Vagina (tissue), 2 donors: ENCODE data around the gene AREL1. TPM values are rescaled to one million over a fixed set of nuclear protein-coding genes. Genes with fewer than 3 reads are reported as not detected.

Experiments
- DNase-seq, 2 donors: peaks; one replicate each; pipeline ENCODE4 v3.0.0-alpha.2; 2017; ENCODE audit errors: extremely low spot score in 2 of 2
- H3K27ac ChIP-seq: fragments of 200-600 bp; sonication (generic); one replicate; pipeline ENCODE4 v1.5.1; 2019
- H3K27me3 ChIP-seq: fragments of 200-600 bp; sonication (generic); one replicate; pipeline ENCODE4 v1.5.1; 2019
- H3K36me3 ChIP-seq, 2 donors: fragments of 200-600 bp; sonication (generic); one replicate each; pipeline ENCODE4 v1.5.1; 2017 to 2019
- H3K4me1 ChIP-seq: fragments of 200-600 bp; sonication (generic); one replicate; pipeline ENCODE4 v1.5.1; 2019
- H3K4me3 ChIP-seq, 2 donors: fragments of 200-600 bp; sonication (generic); 1 replicate in 1 of 2; 2 replicates in 1 of 2; pipeline ENCODE4 v1.5.1; 2016 to 2019
- H3K9me3 ChIP-seq: fragments of 200-600 bp; sonication (generic); one replicate; pipeline ENCODE4 v1.5.1; 2019
- CTCF ChIP-seq, 3 experiments: fragments of 450-650 bp in 2 of 3; fragments of 200-600 bp in 1 of 3; sonication (generic) in 1 of 3; IDR thresholded peaks; one replicate each; pipeline ENCODE4 v1.5.1; 2017 to 2019; ENCODE audit warnings: antibody characterized with exemption in 3 of 3, mild to moderate bottlenecking in 2 of 3, moderate library complexity in 2 of 3
- POLR2A ChIP-seq, 2 donors: fragments of 450-650 bp; IDR thresholded peaks; one replicate each; pipeline ENCODE4 v1.6.1; 2017; ENCODE audit warnings: antibody characterized with exemption in 2 of 2, mild to moderate bottlenecking in 2 of 2, moderate library complexity in 2 of 2
- POLR2AphosphoS5 ChIP-seq, 2 donors: sonication (generic); formaldehyde crosslinking; IDR thresholded peaks; one replicate each; pipeline ENCODE4 v1.9.0; 2017; ENCODE audit warnings: antibody characterized with exemption in 2 of 2, mild to moderate bottlenecking in 2 of 2, low read depth in 1 of 2; ENCODE audit not compliant: insufficient read depth in 1 of 2
- intact Hi-C: fragments of 100-400 bp; cut with DNase I; formaldehyde crosslinking; loops from one replicate; pipeline ENCODE4 v1.15.1; 2023
- total RNA-seq: library from RNA; depleted of rRNA; stranded (reverse); fragments of >200 nt; gene quantifications from one replicate; pipeline ENCODE4 v1.2.3, GENCODE V29; 2016

AREL1 gene
- total RNA-seq, 1 donor from 2014 or later: 32.7 TPM

GRCh38 chr14:74619672-74620131, 93.2 kb downstream of the AREL1 start:
- Histone ChIP-seq H3K27ac (peak overlapping the region; percentile 66), H3K4me3 (no peak overlapping the region), H3K4me1 (peaks cover 69% of the 10 kb centered on the region), H3K27me3 (no peaks in the 10 kb centered on the region), H3K9me3 (no peaks in the 10 kb centered on the region), H3K36me3 (no peaks in the 10 kb centered on the region)
- intact Hi-C loops: no loop called here
- no peak for TF ChIP-seq CTCF (IDR thresholded peaks at IDR 0.05)
- TF ChIP-seq POLR2AphosphoS5 (IDR thresholded peaks at IDR 0.05; ENCODE audit: insufficient read depth in 1 of 2, low read depth in 1 of 2): peak; percentile 71 to 83
- DNase-seq: peak in 1 of 2 donors; percentile 98

GRCh38 chr14:74618078-74618952, 94.6 kb downstream of the AREL1 start:
- Histone ChIP-seq H3K36me3 (no peaks in the 10 kb centered on the region), H3K9me3 (no peaks in the 10 kb centered on the region), H3K27ac (peak overlapping the region; percentile 66), H3K4me1 (peaks cover 79% of the 10 kb centered on the region), H3K4me3 (no peak overlapping the region), H3K27me3 (no peaks in the 10 kb centered on the region)
- TF ChIP-seq CTCF (IDR thresholded peaks at IDR 0.05) (no peak), POLR2AphosphoS5 (IDR thresholded peaks at IDR 0.05; ENCODE audit: insufficient read depth in 1 of 2, low read depth in 1 of 2) (peak; percentile 37 to 61)
- DNase-seq: no peak
- intact Hi-C loops: no loop called here

GRCh38 chr14:74616996-74617700, 95.7 kb downstream of the AREL1 start:
- Histone ChIP-seq H3K4me3 (no peak overlapping the region), H3K9me3 (no peaks in the 10 kb centered on the region), H3K27ac (peak overlapping the region; percentile 31), H3K36me3 (no peaks in the 10 kb centered on the region), H3K27me3 (no peaks in the 10 kb centered on the region), H3K4me1 (peaks cover 85% of the 10 kb centered on the region)
- intact Hi-C loops: no loop called here
- TF ChIP-seq POLR2AphosphoS5 (IDR thresholded peaks at IDR 0.05; ENCODE audit: insufficient read depth in 1 of 2, low read depth in 1 of 2): no peak
- no peak for TF ChIP-seq CTCF (IDR thresholded peaks at IDR 0.05)
- TF ChIP-seq POLR2A (IDR thresholded peaks at IDR 0.05): no peak
- DNase-seq: no peak

GRCh38 chr14:74616507-74616906, 96.4 kb downstream of the AREL1 start:
- Histone ChIP-seq H3K27ac (peak overlapping the region; percentile 31), H3K27me3 (no peaks in the 10 kb centered on the region), H3K9me3 (no peaks in the 10 kb centered on the region), H3K4me3 (no peak overlapping the region), H3K4me1 (peaks cover 84% of the 10 kb centered on the region), H3K36me3 (no peaks in the 10 kb centered on the region)
- no peak for DNase-seq
- TF ChIP-seq POLR2A (IDR thresholded peaks at IDR 0.05) (no peak), POLR2AphosphoS5 (IDR thresholded peaks at IDR 0.05; ENCODE audit: insufficient read depth in 1 of 2, low read depth in 1 of 2) (peak in 1 of 2 donors; percentile 52), CTCF (IDR thresholded peaks at IDR 0.05) (no peak)
- intact Hi-C loops: no loop called here
